Amygdala (tissue), 56 donors: ENCODE measurements around the gene ZFPM1.

ENCODE experiments used
- DNase-seq, 56 donors: peaks; one replicate each; lab custom pipeline; 2025; lab: John Stamatoyannopoulos, UW

ZFPM1 gene

DNA sequence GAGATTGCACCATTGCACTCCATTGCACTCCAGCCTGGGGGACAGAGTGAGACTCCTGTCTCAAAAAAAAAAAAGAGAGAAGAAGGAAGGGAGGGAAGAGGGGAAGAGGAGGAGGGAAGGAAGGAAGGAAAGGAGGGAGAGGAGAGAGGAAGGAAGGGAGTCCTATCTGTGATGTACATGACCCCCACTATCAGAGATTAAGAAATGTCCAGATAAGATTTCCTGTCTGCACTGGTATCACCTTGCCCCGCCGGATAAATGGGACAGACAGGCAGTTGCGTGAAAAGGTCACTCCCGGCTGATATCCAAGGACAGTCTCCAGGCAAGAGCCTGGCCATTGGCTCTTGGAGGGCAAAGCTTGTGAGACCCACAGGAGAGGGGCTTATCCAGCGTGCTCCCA lies 5.2 kb upstream of the ZFPM1 start:
- no peak for DNase-seq

DNA sequence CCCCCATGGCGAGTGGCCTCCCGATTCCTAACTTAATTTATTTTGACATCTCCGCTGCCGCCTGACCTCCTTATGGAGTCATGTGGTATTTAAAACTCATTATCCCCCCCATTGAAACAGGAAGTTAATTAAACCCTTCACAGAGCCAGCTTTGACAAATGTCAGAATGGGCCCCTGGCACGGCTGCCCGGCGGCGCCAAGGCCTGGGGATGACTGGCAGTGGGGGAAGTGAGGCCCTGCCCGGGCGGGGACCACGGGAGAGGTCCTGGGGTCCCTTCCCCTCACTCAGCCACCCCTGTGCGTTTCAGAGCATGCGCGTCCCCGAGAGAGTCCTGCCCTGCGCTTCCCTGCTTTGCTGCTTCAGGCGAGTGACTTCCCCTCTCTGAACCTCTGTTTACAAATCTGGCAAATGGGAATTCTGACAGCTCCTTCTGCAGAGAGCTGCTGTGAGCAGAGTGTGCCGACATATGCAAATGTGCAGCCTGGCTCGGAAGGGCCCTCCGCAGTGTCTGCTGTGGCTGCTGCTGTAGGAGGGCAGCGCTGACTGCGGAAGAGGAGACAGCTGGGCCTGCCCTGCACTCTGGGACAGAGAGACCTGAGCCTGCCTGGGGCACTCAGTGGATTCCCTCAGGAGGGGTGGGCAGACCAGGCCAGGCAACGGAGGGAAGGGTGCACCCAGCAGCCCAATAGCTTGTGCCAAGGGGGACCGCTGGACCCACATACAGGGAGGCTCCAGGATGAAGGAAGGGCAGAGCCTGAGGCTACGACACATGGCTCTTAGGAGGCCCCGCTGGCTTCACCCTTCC lies 4.4 kb upstream of the ZFPM1 start:
- DNase-seq = no peak

- no peak for DNase-seq
Observed at GRCh38 chr16:88449267-88449561, 3.9 kb upstream of the ZFPM1 start.

DNA sequence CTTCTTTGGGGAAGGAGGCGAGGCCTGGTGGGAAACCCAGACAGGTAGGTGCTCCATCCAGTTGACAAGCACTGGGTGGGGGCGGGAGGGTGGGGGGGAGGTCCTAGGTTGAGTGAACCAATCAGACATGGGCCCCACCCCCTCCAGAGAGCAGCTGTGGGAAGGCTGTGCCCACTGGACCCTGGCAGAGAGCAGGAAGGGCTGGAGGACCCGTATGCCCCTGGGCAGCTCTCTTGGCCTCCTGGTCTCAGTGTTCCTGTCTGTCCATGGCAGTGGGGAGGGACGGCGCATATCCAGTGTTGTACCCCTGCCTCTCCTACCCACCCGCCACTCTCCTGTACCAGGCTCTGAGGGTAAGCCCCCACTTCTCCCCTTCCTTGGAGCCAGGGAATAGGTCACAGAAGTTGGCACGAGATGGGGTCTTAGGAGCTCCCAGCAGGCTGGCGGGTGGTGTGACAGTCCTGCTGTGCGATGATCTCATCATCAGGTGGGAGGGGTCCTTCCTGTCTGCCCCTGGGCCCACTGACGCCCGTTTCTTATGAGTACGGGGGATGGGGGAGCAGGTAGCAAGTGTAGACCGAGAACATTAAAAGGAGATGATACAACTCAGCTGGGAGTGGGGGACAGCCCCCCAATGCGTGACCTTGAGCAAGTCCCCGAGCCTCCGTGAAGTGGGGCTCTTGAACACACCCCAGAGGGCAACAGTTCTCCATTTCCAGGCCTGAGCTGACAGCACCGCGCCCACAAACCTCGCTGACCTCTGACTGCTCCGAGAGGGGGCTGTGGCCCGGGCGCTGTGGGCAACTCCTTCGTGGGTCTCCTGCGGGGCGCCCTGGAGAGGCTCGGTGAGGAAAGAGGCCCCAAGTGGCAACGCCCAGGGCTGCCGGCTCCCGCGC lies 1.2 kb upstream of the ZFPM1 start:
- peak in 2 of 56 donors; percentile 4 to 37 for DNase-seq

DNA sequence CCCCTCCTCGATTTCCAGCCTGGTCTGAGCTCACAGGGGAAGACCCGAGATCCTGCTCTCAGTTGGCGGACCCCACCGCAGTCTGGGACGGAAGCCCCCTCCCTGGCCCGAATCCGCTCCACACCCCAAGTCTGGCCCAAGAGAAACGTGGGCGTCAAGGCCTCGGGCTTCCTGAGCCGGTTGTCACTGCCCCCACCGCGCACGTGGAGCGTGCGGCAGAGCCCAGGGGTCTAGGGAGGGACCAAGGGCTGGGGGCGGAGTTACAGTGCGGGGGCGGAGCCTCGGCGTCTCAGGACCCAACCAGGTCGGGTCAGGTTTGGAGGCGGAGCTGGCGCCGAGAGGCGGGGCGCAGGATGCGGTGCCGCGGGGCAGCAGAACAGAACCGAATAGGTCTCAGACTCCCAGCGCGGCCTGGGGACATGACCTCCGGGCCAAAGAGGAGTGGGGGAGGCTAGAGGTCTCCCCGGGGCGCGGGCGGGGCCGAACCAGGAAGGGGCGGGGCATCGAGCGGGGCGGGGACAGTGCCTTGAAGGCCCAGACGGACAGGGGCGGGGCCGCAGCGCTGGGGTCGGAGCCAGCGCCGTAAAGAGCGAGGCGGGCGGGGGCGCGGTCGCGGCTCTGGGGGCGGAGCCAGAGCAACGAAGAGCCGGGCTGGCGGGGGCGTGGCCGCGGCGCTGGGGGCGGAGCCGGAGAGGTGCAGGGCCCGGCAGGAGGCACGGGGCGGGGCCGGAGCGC lies 431 bp upstream of the ZFPM1 start:
- DNase-seq = peak; percentile 39 to 95 (median 86)

DNA sequence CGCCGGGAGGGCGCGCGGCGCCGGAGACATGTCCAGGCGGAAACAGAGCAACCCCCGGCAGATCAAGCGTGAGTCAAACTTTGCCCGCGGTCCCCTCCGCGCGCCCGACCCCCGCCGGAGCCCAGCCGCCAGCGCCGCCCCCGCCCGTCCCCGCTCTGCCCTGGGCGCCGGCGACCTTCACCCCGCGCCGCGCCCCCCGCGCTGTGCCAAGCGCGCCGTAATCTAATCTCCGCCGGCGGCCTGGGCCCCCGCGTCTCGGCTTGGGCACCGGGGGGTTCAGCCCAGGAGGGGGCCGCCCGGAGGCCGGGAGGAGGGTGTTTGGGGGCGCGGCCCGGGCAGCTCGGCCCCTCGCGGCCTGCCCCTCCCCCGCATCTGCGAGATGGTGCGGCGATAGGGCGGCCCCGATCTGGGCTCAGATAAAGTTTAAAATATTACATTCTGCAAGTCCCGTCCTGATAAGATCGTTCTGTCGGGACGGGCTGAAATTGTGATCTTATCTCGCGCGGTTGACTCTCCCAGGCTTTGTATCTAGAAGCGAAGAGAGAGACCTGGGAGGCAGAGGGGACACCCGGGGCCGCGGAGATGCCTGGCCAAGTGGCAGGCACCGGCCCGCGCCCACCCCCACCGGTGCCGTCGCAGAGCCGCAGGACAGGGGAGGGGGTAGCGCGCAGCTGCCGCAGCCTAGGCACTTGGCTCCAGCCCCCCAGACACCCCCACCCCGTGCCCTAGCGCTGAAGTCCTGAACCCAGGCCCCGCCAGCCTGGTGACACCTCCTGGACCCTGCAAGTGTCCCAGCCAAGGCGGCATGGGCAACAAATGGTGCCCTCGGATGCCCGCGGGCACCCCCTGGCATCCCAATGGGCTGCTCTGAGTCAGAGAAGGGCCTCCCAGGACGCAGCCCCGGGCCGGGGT lies 787 bp downstream of the ZFPM1 start:
- DNase-seq = no peak

DNA sequence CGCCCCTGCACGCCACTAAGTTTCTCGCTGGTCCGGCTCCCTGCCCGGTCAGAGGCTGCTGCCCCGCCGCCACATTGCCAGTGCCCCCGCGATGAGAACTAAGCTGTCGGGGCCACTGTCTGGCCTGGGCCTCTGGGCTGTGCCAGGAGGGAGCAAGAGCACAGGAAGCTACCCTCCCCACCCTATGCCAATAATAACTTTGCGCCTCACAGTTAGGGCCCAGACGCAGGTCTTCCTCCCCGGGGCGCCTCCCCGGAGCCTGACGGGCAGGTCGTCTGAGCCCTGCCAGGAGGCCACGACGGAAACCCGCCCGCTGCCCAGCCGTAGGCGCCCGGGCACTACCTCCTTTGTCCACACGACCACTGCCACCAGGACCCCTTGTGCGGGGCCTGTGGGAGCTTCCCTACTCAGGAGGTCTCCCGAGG lies 1.5 kb downstream of the ZFPM1 start:
- DNase-seq = no peak

DNA sequence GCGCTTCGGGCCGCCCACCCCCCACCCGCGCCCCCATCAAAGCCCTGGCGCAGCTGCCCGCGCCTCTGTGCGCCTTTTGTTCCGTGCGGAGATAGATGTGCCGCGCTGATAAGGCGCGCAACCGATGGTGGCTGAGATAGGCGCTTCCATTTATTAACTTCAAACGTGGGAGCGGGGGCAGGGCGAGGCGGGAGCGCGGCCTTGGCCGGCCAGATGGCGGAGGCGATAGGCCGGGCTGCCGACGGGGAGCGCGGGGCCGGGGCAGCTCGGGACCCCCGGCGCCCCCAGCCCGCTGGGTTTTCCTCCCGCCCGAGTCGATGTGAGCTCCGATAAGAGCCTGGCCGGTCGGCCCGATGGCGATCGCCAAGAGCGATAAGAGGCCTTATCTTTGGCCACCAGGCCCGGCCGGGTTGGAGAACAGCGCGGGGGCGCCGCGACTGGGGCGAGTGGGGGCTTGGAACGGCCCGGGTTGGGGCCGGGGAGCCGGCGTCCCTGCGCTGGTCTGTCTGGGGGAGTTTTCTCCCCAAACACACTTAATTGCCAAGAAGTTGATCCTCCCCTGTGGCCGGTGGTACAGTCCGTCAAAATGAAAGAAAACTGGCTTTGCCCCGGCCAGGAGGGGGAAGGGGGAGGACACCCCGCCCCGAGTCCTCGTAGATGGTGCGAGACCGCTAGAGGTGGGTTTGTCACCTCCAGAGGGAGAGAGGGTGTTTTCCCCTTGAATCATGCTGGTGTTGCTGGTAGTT lies 2.7 kb downstream of the ZFPM1 start:
- DNase-seq = peak in 4 of 56 donors; percentile 36 to 51 (median 42)

DNA sequence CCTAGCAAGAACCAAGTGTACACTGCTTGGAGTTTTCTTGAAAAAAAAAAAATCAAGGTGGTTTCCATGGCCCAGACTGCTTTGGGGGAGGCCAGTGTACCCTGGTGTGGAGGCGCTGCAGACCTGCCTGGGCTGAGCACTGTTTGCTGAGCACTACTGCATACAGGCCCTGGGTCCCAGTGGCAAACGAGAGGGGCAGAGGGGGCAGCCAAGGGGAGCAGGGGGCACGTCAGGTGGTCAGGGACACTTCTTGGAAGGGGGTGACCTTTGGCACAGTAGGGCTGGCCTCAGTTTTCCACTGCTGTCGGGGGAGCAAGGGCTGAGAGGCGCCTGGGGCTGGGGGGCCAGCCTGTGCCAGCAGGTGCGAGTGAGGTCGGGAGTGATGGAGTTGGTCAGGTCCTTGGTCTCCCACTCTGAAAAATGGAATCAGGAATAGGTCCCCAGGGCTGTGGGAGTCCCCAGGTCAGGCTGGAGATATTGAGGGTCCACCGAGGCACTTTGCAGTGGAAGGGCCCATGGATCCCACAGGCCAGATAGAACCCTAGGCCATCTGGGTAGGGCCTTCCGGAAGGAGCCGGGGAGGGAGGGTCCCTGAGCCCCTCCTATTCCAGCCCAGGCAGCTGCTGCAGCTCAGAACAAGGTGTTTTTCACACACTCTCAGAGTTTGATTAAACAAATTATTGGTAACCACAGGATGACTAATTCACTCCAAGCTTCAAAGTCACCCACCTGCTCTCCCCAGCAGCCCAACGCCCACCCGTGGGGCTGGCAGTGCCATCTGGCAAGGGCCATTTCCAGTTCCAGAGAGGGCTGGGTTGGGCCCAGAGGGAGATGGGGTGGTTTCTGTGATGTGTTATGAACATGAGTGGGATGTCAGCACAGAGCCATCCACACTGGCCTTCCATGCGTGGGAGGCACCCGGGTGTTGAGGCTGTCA lies 3.5 kb downstream of the ZFPM1 start:
- peak in 2 of 56 donors; percentile 17 to 26 for DNase-seq

- no peak for DNase-seq
Observed at GRCh38 chr16:88458039-88458772, 5.1 kb downstream of the ZFPM1 start.

- DNase-seq = no peak
Observed at GRCh38 chr16:88458773-88459235, 5.7 kb downstream of the ZFPM1 start.

DNA sequence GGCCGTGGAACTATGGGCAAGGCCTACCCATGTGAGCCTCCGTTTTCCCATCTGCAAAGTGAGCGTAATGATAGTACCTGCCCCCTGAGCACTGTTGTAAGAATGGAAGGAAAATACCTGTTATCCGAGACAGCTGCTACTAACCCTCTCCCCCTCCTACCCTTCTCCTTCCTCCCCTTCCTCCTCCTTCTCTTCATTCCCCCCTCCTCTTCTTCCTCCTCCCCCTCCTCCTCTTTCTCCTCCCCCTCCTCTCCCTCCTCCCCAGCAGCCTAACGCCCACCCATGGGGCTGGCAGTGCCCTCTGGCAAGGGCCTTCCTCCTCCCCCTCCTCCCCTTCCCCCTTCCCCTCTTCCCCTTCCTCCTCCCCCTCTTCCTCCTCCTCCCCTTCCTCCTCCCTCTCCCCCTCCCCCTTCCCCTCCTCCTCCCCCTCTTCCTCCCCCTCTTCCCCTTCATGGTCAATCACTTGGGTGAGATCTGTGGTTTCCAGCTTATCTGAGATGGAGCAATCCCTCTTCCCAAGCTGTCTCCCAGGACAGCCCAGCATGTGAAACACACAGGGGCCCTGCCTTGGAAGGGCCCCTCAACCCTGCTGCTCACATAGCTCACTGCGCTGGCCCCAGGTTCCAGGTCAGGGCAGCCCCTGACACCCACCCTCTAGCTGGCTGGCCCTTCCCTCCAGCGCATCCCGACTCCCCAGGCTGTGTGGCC lies 6.4 kb downstream of the ZFPM1 start:
- no peak for DNase-seq

DNA sequence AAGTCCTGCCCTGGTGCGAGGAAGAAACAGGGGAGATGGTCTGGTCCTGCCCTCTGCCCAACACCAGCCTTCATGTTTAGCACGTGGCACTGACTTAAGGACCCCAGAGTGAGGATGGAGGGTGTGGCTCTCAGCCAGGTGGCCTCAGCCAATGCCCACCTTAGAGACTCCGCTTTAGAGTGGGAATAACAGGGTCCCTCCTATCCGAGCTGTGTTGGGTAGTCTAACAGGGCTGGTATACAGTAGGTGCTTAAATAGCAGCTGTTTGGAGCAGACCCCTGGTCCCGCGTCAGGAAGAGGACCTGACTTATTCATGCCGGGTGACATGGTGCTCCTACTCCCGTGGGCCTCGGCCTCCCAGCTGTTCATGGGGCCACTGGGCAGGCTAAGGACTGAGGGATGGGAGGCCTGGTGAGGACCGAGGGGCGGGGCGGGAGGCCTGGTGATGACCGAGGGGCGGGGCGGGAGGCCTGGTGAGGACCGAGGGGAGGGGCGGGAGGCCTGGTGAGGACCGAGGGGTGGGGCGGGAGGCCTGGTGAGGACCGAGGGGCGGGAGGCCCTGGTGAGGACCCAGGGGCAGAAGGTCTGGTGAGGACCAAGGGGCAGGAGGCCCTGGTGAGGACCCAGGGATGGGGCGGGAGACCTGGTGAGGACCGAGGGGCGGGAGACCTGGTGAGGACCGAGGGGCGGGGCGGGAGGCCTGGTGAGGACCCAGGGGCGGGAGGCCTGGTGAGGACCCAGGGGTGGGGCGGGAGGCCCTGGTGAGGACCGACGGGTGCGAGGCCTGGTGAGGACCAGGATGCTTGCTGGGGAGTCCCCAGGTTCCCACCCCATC lies 7.6 kb downstream of the ZFPM1 start:
- no peak for DNase-seq

DNA sequence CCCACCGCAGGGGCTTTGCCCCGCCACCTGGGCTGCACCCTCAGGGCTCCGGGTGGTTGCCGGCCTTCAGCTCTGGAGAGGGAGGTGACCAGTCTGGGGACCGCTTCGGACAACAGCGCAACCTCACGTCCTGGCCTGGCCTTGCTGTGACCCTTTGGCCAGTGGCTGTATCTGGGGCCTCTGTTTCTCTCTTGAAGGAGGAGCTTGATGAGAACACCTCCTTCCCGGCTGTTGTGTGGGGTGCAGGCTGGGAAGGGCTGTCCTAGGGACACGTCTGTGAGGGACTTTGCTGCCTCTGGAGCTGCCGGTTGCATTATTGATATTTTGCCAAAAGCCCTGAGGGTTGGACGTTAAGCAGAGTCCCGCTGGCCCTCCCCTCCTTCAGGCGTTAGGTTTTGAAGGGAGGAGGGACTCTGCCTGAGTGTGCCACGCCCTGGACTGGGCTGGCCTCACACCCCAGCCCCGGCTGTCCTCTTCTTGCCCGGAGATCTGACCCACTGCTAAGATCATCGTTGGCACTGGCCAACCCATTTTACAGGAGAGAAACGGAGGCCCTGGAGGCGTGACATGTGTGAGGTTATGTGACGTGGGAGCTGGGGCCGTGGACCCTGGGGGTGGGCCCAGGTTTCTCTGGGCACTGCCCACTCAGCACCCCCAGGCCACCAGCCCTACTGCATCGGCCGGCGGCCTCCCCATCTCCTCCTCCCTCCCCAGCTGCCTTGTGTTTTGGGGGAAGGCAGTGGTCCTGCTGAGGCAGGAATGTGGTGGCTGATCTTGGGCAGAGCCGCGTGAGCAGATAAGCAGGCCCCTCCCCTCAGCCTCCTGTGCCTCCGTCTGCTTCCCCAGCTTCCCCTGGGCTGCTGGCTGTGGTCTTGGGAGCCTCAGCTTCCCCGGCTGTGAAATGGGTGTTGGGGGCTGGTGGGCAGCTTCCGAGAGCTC lies 8.5 kb downstream of the ZFPM1 start:
- no peak for DNase-seq

GRCh38 chr16:88462396-88462795 lies 9.3 kb downstream of the ZFPM1 start:
- no peak for DNase-seq
